HG03159 (cell line): ENCODE measurements around the gene RRAD.
"Not testable (repeated sequence)": the region's sequence is repeated elsewhere in the genome, so short reads cannot be mapped to it uniquely, and the experiment has no call there.

Experiments used
- ATAC-seq: cut with Tn5 transposase; IDR thresholded peaks from one replicate; pipeline ENCODE4 v1.9.1; 2021; ENCODE audit warnings: mild to moderate bottlenecking, moderate library complexity; ENCODE audit not compliant: unreplicated experiment

RRAD gene

GRCh38 chr16:66925322-66925840 lies at the start of gene RRAD:
RRAD (minus strand) TSS chr16:66925535; CDS start chr16:66925179, 356 bp downstream.
- no peak for ATAC-seq

GRCh38 chr16:66974932-66975246 lies 49.6 kb upstream of the RRAD start:
- not testable (repeated sequence) for ATAC-seq

DNA sequence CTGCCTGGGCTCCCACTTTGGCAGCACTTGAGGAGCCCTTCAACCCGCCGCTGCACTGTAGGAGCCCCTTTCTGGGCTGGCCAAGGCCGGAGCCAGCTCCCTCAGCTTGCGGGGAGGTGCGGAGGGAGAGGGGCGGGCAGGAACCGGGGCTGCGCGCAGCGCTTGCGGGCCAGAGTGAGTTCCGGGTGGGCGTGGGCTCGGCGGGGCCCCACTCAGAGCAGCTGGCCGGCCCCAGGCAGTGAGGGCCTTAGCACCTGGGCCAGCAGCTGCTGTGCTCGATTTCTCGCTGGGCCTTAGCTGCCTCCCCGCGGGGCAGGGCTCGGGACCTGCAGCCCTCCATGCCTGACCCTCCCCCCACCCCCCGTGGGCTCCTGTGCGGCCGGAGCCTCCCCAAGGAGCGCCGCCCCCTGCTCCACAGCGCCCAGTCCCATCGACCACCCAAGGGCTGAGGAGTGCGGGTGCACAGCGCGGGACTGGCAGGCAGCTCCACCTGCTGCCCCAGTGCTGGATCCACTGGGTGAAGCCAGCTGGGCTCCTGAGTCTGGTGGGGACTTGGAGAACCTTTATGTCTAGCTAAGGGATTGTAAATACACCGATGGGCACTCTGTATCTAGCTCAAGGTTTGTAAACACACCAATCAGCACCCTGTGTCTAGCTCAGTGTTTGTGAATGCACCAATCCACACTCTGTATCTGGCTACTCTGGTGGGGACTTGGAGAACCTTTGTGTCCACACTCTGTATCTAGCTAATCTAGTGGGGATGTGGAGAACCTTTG lies 49.0 kb upstream of the RRAD start:
- not testable (repeated sequence) for ATAC-seq

GRCh38 chr16:66973716-66974115 lies 48.4 kb upstream of the RRAD start:
- no peak for ATAC-seq

DNA sequence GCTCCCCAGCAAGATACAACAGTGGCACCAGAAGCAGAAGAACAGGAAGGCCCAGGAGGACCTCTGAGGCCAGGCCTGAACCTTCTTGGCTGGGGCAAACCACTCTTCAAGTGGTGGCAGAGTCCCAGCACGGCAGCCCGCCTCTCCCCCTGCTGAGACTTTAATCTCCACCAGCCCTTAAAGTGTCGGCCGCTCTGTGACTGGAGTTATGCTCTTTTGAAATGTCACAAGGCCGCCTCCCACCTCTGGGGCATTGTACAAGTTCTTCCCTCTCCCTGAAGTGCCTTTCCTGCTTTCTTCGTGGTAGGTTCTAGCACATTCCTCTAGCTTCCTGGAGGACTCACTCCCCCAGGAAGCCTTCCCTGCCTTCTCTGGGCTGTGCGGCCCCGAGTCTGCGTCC lies 47.6 kb upstream of the RRAD start:
- no peak for ATAC-seq

- ATAC-seq = no peak
These were observed 45.7 kb upstream of the RRAD start for GRCh38 chr16:66970775-66971720.

DNA sequence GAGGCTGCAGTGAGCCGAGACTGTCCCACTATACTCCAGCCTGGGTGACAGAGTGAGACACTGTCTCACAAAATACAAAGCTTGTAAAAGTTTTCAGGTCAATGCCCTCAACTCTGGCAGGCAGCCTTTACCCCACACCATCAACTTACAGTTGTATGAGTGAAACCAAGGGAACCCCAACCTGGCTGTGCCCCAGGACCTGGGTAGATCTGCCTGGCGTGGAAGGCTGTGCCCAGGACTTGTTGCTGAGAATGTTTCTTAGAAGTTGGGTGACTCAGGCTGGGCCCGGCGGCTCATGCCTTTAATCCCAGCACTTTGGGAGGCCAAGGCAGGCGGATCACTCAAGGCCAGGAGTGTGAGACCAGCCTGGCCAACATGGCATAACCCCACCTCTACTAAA lies 43.5 kb upstream of the RRAD start:
- ATAC-seq = no peak

DNA sequence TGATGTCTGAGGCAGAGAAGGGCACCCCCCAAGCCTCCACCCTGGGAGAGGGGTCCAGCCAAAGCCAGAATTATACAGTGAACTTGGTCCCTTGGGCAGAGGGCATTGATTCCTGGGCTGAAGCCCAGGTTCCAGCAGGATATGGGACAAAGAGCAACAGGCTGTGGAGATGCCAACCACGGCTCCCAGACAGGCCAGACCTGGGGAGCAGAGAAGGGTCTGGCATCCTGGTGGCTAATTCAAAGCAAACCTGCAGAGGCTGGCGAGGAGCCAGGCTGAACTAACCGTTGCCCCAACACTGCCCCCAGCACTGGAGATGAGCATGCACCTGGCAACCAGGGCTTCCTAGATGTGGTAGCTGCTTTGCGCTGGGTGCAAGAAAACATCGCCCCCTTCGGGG lies 38.7 kb upstream of the RRAD start:
- no peak for ATAC-seq

- no peak for ATAC-seq
These were observed 36.6 kb upstream of the RRAD start for GRCh38 chr16:66961914-66962313.

DNA sequence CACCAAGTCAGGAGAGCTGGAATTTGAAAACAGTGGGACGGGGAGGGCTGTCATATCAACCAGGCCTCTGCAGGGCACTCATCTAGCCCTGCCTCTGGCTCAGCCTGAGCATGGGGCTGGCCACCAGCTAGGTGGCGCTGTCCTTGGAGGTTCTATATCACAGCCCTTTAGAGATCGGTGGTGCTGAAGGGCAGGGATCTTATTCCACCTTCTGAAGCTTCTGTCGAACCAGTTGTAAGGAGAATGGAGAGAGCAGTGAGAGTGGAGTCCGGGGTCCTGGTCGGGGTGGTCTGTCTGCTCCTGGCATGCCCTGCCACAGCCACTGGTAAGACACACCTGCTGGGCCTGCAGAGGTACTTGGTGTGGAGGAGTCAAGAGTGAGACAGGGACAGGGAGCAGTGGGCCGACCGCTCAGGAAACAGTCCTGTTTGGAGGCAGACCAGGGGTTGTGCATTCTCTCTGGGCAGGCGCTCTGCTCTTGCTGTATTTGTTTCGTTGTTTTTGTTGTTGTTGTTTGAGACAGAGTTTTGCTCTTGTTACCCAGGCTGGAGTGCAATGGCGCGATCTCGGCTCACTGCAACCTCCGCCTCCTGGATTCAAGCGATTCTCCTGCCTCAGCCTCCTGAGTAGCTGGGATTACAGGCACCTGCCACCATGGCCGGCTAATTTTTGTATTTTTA lies 35.9 kb upstream of the RRAD start, which contains the start of gene CES3:
TSS of gene CES3 (plus strand) at position 202 of the 680 bp plus-strand sequence. CDS start at position 244, 42 bp downstream.
- no peak for ATAC-seq

GRCh38 chr16:66960270-66960669 lies 34.9 kb upstream of the RRAD start:
- no peak for ATAC-seq

DNA sequence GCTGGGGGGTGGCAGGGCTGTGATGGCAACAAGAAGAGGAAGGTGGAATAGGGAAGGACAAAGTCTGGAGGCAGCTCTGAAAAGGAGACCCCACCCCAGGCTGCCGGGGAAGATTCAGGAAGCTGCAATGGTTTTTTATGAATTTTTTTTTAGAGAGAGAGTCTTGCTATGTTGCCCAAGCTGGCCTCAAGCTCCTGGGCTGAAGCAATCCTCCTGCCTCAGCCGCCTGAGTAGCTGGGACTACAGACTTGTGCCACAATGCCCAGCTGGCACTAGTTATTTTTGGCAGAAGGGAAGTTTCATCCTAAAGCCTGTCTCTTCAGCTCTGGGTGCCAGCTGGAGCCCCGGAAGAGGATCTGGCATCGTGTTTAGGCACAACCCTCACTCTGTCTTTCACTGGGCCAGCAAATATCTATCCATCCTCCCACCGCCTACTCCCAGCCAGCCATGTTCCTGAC lies 34.4 kb upstream of the RRAD start:
- no peak for ATAC-seq

DNA sequence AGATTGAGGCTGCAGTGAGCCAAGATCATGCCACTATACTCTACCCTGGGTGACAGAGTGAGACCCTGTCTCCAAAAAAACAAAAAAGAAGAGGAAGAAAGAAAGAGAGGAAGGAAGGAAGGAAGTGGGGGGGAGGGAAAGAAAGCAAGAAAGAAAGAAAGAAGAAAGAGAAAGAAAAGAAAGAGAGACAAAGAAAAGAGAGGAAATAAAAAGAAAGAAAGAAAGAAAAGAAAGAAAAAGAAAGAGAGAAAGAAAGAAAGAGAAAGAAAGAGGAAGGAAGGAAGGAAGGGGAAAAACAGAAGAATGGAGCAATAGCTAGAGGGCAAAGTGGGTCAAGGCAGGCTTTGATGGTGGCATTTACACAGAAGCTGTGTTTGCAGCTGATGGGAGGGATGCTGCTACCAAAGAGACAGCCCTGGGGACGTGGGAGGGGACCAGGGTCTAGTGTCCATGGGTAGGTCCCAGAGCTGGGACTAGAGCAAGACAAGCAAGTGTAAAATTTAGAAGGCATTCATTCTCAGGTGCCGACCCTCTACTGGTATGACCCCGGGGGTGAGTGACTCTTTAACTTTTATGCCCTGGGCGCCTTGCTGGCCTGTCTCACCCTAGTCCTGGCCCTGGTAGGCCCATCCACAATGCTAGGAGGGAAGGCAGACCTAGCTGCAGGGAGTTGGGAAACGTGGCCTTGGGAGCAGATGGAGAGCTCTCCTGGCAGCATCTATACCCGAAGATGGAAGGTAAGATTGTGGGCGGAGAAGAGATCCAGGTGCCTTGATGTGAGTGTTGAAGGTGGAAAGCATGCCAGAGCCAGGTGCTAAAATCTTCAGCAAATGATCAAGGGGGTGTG lies 33.7 kb upstream of the RRAD start:
- ATAC-seq = no peak

DNA sequence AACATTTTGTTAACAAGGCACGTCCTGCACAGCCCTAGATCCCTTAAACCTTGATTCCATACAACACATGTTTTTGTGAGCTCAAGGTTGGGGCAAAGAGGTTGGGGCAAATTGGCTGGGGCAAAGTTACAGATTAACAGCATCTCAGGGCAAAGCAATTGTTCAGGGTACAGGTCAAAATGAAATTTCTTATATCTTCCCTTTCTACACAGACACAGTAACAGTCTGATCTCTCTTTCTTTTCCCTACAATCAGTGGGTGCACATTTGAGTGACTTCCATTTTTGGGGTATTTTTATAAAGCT lies 30.8 kb upstream of the RRAD start:
- not testable (repeated sequence) for ATAC-seq

GRCh38 chr16:66955363-66956153 lies 30.2 kb upstream of the RRAD start:
- not testable (repeated sequence) for ATAC-seq

- no peak for ATAC-seq
These were observed 28.8 kb upstream of the RRAD start for GRCh38 chr16:66954097-66954659.

DNA sequence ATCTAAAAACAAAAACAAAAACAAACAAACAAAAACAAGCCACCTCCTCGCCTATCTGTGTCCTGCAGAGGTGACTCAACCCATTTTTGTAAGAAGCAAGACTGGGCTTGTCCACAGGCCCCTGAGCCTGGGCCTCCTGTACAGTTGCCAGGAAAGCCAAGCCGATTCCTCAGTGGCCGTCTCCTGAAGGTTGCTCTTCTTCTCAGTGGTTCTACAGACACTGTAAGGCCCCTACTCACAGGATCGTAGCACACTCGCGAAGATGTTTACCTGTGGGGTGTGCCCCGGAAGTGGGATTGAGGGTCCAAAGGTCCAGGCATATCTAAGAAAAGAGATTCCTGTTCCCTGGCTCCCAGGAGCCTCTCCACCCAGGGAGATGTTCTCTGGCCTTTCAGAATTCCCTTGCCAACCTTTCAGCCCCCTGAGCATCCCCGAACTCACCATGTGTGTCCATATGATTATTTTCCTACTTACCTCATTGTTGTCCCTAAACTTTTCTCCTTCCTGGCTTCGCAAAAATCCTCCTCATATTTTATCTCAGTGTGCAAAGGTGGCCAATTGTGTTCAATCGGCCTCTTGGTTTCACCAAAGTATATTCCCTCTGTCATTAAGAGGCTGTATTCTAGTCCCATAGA lies 28.2 kb upstream of the RRAD start:
- no peak for ATAC-seq

DNA sequence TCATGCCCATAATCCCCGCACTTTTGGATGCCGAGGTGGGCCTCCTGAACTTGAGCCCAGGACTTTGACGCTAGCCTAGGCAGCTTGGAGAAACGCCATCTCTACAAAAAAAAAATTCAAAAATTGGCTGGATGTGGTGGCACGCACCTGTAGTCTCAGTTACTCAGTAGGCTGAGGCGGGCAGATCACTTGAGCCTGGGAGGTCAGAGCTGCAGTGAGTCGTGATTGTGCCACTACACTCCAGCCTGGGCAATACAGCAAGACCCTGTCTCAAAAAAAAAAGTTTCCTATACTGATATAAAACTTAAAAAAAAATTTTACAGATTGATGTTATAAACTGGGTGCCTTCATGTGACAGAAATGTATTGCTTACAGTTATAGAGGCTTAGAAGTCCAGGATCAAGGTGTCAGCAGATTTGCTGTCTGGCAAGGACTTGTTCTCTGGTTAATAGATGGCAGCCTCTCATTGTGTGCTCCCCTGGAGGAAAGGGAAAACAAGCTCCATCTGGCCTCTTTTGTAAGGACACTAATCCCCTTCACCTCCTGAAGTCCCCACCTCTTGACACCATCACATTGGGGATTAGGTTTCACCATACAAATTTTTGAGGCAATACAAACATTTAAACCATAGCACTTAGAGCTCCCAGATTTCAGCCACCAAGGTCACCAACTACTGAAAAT lies 27.2 kb upstream of the RRAD start:
- ATAC-seq = no peak
